ENCODE measurements around the gene MTG2. TPM values are rescaled to one million over a fixed set of nuclear protein-coding genes. Genes with fewer than 3 reads are reported as not detected.

Gene MTG2
- total RNA-seq, 2 donors from 2014 or later = 30.4 to 46.7 TPM

- DNase-seq = no peak
- Histone ChIP-seq H3K27me3 (no peaks in the 10 kb centered on the region), H3K9me3 (no peaks in the 10 kb centered on the region), H3K27ac (peak overlapping the region; percentile 78), H3K36me3 (no peaks in the 10 kb centered on the region), H3K4me1 (peaks cover 23% of the 10 kb centered on the region), H3K4me3 (peak overlapping the region; percentile 71), H3K9ac (ENCODE audit: low read depth in 2 of 2, low read length in 2 of 2) (peak overlapping the region in 1 of 2 donors; percentile 92)
- TF ChIP-seq, protein P1, sequence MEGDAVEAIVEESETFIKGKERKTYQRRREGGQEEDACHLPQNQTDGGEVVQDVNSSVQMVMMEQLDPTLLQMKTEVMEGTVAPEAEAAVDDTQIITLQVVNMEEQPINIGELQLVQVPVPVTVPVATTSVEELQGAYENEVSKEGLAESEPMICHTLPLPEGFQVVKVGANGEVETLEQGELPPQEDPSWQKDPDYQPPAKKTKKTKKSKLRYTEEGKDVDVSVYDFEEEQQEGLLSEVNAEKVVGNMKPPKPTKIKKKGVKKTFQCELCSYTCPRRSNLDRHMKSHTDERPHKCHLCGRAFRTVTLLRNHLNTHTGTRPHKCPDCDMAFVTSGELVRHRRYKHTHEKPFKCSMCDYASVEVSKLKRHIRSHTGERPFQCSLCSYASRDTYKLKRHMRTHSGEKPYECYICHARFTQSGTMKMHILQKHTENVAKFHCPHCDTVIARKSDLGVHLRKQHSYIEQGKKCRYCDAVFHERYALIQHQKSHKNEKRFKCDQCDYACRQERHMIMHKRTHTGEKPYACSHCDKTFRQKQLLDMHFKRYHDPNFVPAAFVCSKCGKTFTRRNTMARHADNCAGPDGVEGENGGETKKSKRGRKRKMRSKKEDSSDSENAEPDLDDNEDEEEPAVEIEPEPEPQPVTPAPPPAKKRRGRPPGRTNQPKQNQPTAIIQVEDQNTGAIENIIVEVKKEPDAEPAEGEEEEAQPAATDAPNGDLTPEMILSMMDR (IDR thresholded peaks at IDR 0.05) = no peak
- intact Hi-C loops (cut with DNase I) = no loop called here
These were observed 57.3 kb downstream of the MTG2 start for GRCh38 chr20:62240020-62240685.

GRCh38 chr20:62241506-62241905 is 58.7 kb downstream of the MTG2 start:
- no peaks in the 10 kb centered on the region for H3K27me3 ChIP-seq
- H3K36me3 ChIP-seq = no peaks in the 10 kb centered on the region
- H3K27ac ChIP-seq = peak overlapping the region; percentile 78
- TF ChIP-seq, protein P1 (IDR thresholded peaks at IDR 0.05) = no peak
- intact Hi-C loops (cut with DNase I) = no loop called here
- no peak overlapping the region for H3K4me3 ChIP-seq
- DNase-seq = peak; percentile 78
- no peaks in the 10 kb centered on the region for H3K9me3 ChIP-seq
- peak overlapping the region in 1 of 2 donors; percentile 39 for H3K9ac ChIP-seq (ENCODE audit: low read depth in 2 of 2, low read length in 2 of 2)
- H3K4me1 ChIP-seq = peaks cover 23% of the 10 kb centered on the region

- Histone ChIP-seq H3K9me3 (no peaks in the 10 kb centered on the region), H3K9ac (ENCODE audit: low read depth in 2 of 2, low read length in 2 of 2) (peak overlapping the region in 1 of 2 donors; percentile 44), H3K27ac (peak overlapping the region; percentile 78), H3K4me3 (no peak overlapping the region), H3K4me1 (peaks cover 23% of the 10 kb centered on the region), H3K27me3 (no peaks in the 10 kb centered on the region), H3K36me3 (no peaks in the 10 kb centered on the region)
- intact Hi-C loops (cut with DNase I) = no loop called here
- no peak for DNase-seq
- TF ChIP-seq, protein P1 (IDR thresholded peaks at IDR 0.05) = no peak
These were observed 59.3 kb downstream of the MTG2 start for GRCh38 chr20:62242176-62242575.

DNA sequence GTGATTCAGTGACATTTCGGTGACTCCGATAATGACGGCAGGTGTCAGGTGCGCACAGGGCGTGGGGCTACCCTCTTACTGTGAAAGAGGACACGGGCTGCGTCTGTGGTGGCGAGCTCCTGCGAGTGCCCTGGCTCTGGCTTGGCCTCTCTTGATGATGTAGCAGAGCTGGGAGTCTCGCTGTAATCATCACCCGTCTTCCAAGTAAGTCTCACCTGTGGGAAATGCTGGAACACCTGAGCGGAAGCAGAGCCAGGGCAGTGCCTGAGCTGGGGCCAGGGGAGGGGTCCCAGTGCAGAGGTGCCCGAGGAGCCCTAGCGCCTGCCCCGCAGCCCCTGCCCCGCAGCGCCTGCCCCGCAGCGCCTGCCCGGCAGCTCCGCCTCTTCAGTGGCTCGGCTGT is 60.3 kb downstream of the MTG2 start:
- H3K36me3 ChIP-seq = no peaks in the 10 kb centered on the region
- no peaks in the 10 kb centered on the region for H3K9me3 ChIP-seq
- H3K27ac ChIP-seq = no peak overlapping the region
- intact Hi-C loops (cut with DNase I) = no loop called here
- no peaks in the 10 kb centered on the region for H3K27me3 ChIP-seq
- H3K4me3 ChIP-seq = no peak overlapping the region
- no peak for DNase-seq
- TF ChIP-seq, protein P1 (IDR thresholded peaks at IDR 0.05) = no peak
- H3K9ac ChIP-seq (ENCODE audit: low read depth in 2 of 2, low read length in 2 of 2) = no peak overlapping the region
- H3K4me1 ChIP-seq = peaks cover 23% of the 10 kb centered on the region

GRCh38 chr20:62243906-62244515 is 61.2 kb downstream of the MTG2 start:
- TF ChIP-seq, protein P1 (IDR thresholded peaks at IDR 0.05) = no peak
- H3K27me3 ChIP-seq = no peaks in the 10 kb centered on the region
- no peak overlapping the region for H3K4me3 ChIP-seq
- no peak overlapping the region for H3K27ac ChIP-seq
- no peaks in the 10 kb centered on the region for H3K9me3 ChIP-seq
- H3K36me3 ChIP-seq = no peaks in the 10 kb centered on the region
- no peak for DNase-seq
- no peak overlapping the region for H3K9ac ChIP-seq (ENCODE audit: low read depth in 2 of 2, low read length in 2 of 2)
- intact Hi-C loops (cut with DNase I) = no loop called here
- peaks cover 23% of the 10 kb centered on the region for H3K4me1 ChIP-seq
